ENCODE measurements around the gene FN3KRP.

FN3KRP gene

GRCh38 chr17:82716203-82717010, at the start of gene FN3KRP:
FN3KRP (plus strand) TSS chr17:82716706; CDS start chr17:82716756, 50 bp downstream.
- TF ChIP-seq ZNF274 (IDR thresholded peaks at IDR 0.05; ENCODE audit: low read depth, low read length), result no peak
- peak within 1 kb of the TSS; percentile 89 for H3K4me3 ChIP-seq (ENCODE audit: low read length)

GRCh38 chr17:82666931-82667667, 49.4 kb upstream of the FN3KRP start:
- H3K4me3 ChIP-seq (ENCODE audit: low read length), result no peak overlapping the region
- TF ChIP-seq ZNF274 (IDR thresholded peaks at IDR 0.05; ENCODE audit: low read depth, low read length), result no peak

- H3K4me3 ChIP-seq (ENCODE audit: low read length), result no peak overlapping the region
- no peak for TF ChIP-seq ZNF274 (IDR thresholded peaks at IDR 0.05; ENCODE audit: low read depth, low read length)
These were observed 48.9 kb upstream of the FN3KRP start for GRCh38 chr17:82667668-82668000.

- H3K4me3 ChIP-seq (ENCODE audit: low read length), result no peak overlapping the region
- TF ChIP-seq ZNF274 (IDR thresholded peaks at IDR 0.05; ENCODE audit: low read depth, low read length), result no peak
These were observed 48.4 kb upstream of the FN3KRP start for GRCh38 chr17:82668024-82668630.

GRCh38 chr17:82668631-82669099, 47.8 kb upstream of the FN3KRP start:
- no peak for TF ChIP-seq ZNF274 (IDR thresholded peaks at IDR 0.05; ENCODE audit: low read depth, low read length)
- H3K4me3 ChIP-seq (ENCODE audit: low read length), result no peak overlapping the region

- no peak overlapping the region for H3K4me3 ChIP-seq (ENCODE audit: low read length)
These were observed 45.6 kb upstream of the FN3KRP start for GRCh38 chr17:82670661-82671450.

GRCh38 chr17:82674656-82675475, 41.6 kb upstream of the FN3KRP start:
- no peak for TF ChIP-seq ZNF274 (IDR thresholded peaks at IDR 0.05; ENCODE audit: low read depth, low read length)
- no peak overlapping the region for H3K4me3 ChIP-seq (ENCODE audit: low read length)

More at GRCh38 chr17:82670661-82671450, 45.6 kb upstream of the FN3KRP start:
- TF ChIP-seq ZNF274 (IDR thresholded peaks at IDR 0.05; ENCODE audit: low read depth, low read length), result no peak

- no peak for TF ChIP-seq ZNF274 (IDR thresholded peaks at IDR 0.05; ENCODE audit: low read depth, low read length)
- no peak overlapping the region for H3K4me3 ChIP-seq (ENCODE audit: low read length)
These were observed 40.8 kb upstream of the FN3KRP start for GRCh38 chr17:82675476-82676245.

GRCh38 chr17:82677353-82677925, 39.1 kb upstream of the FN3KRP start:
- TF ChIP-seq ZNF274 (IDR thresholded peaks at IDR 0.05; ENCODE audit: low read depth, low read length), result no peak
- no peak overlapping the region for H3K4me3 ChIP-seq (ENCODE audit: low read length)

- no peak overlapping the region for H3K4me3 ChIP-seq (ENCODE audit: low read length)
These were observed 38.1 kb upstream of the FN3KRP start for GRCh38 chr17:82678265-82678891.

GRCh38 chr17:82679586-82680465, 36.7 kb upstream of the FN3KRP start:
- no peak for TF ChIP-seq ZNF274 (IDR thresholded peaks at IDR 0.05; ENCODE audit: low read depth, low read length)
- H3K4me3 ChIP-seq (ENCODE audit: low read length), result no peak overlapping the region

More at GRCh38 chr17:82678265-82678891, 38.1 kb upstream of the FN3KRP start:
- TF ChIP-seq ZNF274 (IDR thresholded peaks at IDR 0.05; ENCODE audit: low read depth, low read length), result no peak
